TTC549 (cell line): ENCODE results near the gene ZNF513.
"Not testable (repeated sequence)": the region's sequence is repeated elsewhere in the genome, so short reads cannot be mapped to it uniquely, and the experiment has no call there.

ENCODE experiments used
- FAIRE-seq: peaks from 2 replicates; lab custom pipeline; 2012; peaks lifted over from hg19 to GRCh38; lab: Jason Lieb, UNC

The ZNF513 gene

GRCh38 chr2:27380626-27381545 lies at the start of gene ZNF513:
ZNF513 (minus strand) TSS chr2:27380734; CDS start chr2:27380526, 208 bp downstream.
- FAIRE-seq: peak; percentile 88

- no peak for FAIRE-seq
Observed at GRCh38 chr2:27428978-27429541, 48.5 kb upstream of the ZNF513 start.

- no peak for FAIRE-seq
Observed at GRCh38 chr2:27428213-27428977, 47.9 kb upstream of the ZNF513 start, which contains the start of gene NRBP1. NRBP1 (plus strand) TSS chr2:27428631; CDS start chr2:27433274, 4,643 bp downstream.

- no peak for FAIRE-seq
Observed at GRCh38 chr2:27427863-27428212, 47.3 kb upstream of the ZNF513 start.

GRCh38 chr2:27425039-27425438 lies 44.5 kb upstream of the ZNF513 start:
- FAIRE-seq: not testable (repeated sequence)

- FAIRE-seq: no peak
Observed at GRCh38 chr2:27422958-27423357, 42.4 kb upstream of the ZNF513 start.

GRCh38 chr2:27421660-27422250 lies 41.2 kb upstream of the ZNF513 start:
- FAIRE-seq: no peak

- no peak for FAIRE-seq
Observed at GRCh38 chr2:27420996-27421395, 40.5 kb upstream of the ZNF513 start.

GRCh38 chr2:27416151-27416550 lies 35.6 kb upstream of the ZNF513 start:
- no peak for FAIRE-seq

GRCh38 chr2:27412419-27413152 lies 32.1 kb upstream of the ZNF513 start:
- no peak for FAIRE-seq

- no peak for FAIRE-seq
Observed at GRCh38 chr2:27409321-27410073, 29.0 kb upstream of the ZNF513 start, which contains the start of gene PPM1G. PPM1G (minus strand) TSS chr2:27409591; CDS start chr2:27409422, 169 bp downstream.

GRCh38 chr2:27408601-27409320 lies 28.2 kb upstream of the ZNF513 start:
- FAIRE-seq: no peak

- FAIRE-seq: peak; percentile 40
Observed at GRCh38 chr2:27407798-27408491, 27.4 kb upstream of the ZNF513 start.

GRCh38 chr2:27400348-27401135 lies 20.0 kb upstream of the ZNF513 start:
- FAIRE-seq: no peak

GRCh38 chr2:27398962-27399361 lies 18.4 kb upstream of the ZNF513 start:
- FAIRE-seq: no peak

GRCh38 chr2:27393225-27393624 lies 12.7 kb upstream of the ZNF513 start:
- FAIRE-seq: no peak

- FAIRE-seq: no peak
Observed at GRCh38 chr2:27390822-27391679, 10.5 kb upstream of the ZNF513 start.
